Metanephros (tissue), 2 donors: ENCODE results near the gene SRSF6. TPM values are rescaled to one million over a fixed set of nuclear protein-coding genes. Genes with fewer than 3 reads are reported as not detected.

Experiments used
- small RNA-seq: library from RNA; depleted of rRNA; stranded (forward); fragments of <200 nt; gene quantifications from one replicate; pipeline ENCODE3, GENCODE V24; 2014; ENCODE audit warnings: low replicate concordance
- total RNA-seq: library from RNA; depleted of rRNA; stranded (reverse); fragments of >200 nt; gene quantifications from one replicate; pipeline ENCODE4 v1.2.3, GENCODE V29; 2014

The SRSF6 gene
- total RNA-seq = 88.7 TPM

GRCh38 chr20:43457640-43458421 lies at the start of gene SRSF6:
Gene SRSF6 (plus strand): TSS chr20:43457896. CDS start chr20:43458034, 138 bp downstream.

GRCh38 chr20:43507150-43508080 lies 49.7 kb downstream of the SRSF6 start, which contains the start of gene L3MBTL1:
Gene L3MBTL1 (plus strand): TSS chr20:43507697. CDS start chr20:43513504, 5,807 bp downstream.

Small RNA genes within 50 kb of the gene (small RNA-seq; reads per million reads assigned to genes)
- gene RF00019 (not detected), gene RNU6-1251P (not detected)

Other genes starting within 250 kb of the SRSF6 start
- 19.6 TPM for gene L3MBTL1, start 49.8 kb downstream of the SRSF6 start, total RNA-seq
- 40.2 TPM for gene SGK2, start 101.1 kb downstream of the SRSF6 start, total RNA-seq
- 43.3 TPM for gene IFT52, start 133.0 kb downstream of the SRSF6 start, total RNA-seq
- 5.8 TPM for gene MYBL2, start 209.2 kb downstream of the SRSF6 start, total RNA-seq